HepG2 (cell line): ENCODE data around the gene CD151. TPM values are rescaled to one million over a fixed set of nuclear protein-coding genes. Genes with fewer than 3 reads are reported as not detected.
A peak's percentile ranks its signal among the peaks of the same experiment; 100 is the strongest.

Experiments
- ATAD3A ChIP-seq: sonication (generic); formaldehyde crosslinking; IDR thresholded peaks from 2 replicates; pipeline ENCODE4 v1.4.0; 2020; ENCODE audit warnings: missing genetic modification reagents
- BORCS8-MEF2B ChIP-seq: sonication (generic); formaldehyde crosslinking; IDR thresholded peaks from 2 replicates; pipeline ENCODE4 v1.8.0; 2022; ENCODE audit warnings: mild to moderate bottlenecking, missing genetic modification reagents
- E2F2 ChIP-seq: sonication (generic); formaldehyde crosslinking; IDR thresholded peaks from 2 replicates; pipeline ENCODE4 v1.4.0; 2020; ENCODE audit warnings: missing genetic modification reagents, borderline replicate concordance
- GATA4 ChIP-seq: sonication (generic); IDR thresholded peaks from 2 replicates; pipeline ENCODE4 v1.6.1; 2016; ENCODE audit warnings: antibody characterized with exemption, low read depth, borderline replicate concordance
- HDAC6 ChIP-seq: fragments of 200-600 bp; sonication (generic); IDR thresholded peaks from 2 replicates; pipeline ENCODE4 v1.7.0; 2017; ENCODE audit warnings: mild to moderate bottlenecking, antibody characterized with exemption, low read length, low read depth
- HES4 ChIP-seq: sonication (generic); formaldehyde crosslinking; IDR thresholded peaks from 2 replicates; pipeline ENCODE4 v1.9.0; 2021; ENCODE audit warnings: mild to moderate bottlenecking, missing genetic modification reagents, borderline replicate concordance
- HNRNPL ChIP-seq: fragments of 200-400 bp; formaldehyde crosslinking; IDR thresholded peaks from 2 replicates; pipeline ENCODE4 v1.6.1; 2017; ENCODE audit warnings: mild to moderate bottlenecking, low read depth, low read length
- KDM5B ChIP-seq: sonication (generic); formaldehyde crosslinking; IDR thresholded peaks from 2 replicates; pipeline ENCODE4 v1.4.0; 2020; ENCODE audit warnings: missing genetic modification reagents, mild to moderate bottlenecking, borderline replicate concordance
- MTF1 ChIP-seq: sonication (generic); formaldehyde crosslinking; IDR thresholded peaks from 2 replicates; pipeline ENCODE4 v1.5.0; 2020; ENCODE audit warnings: missing genetic modification reagents
- MXI1 ChIP-seq: IDR thresholded peaks from 3 replicates; pipeline ENCODE4 v1.6.1; 2012; ENCODE audit warnings: low read depth, low read length, inconsistent platforms, borderline replicate concordance
- NR2F2 ChIP-seq: IDR thresholded peaks from 2 replicates; pipeline ENCODE4 v1.6.1; 2012; ENCODE audit warnings: low read depth, inconsistent platforms, borderline replicate concordance
- PAX8 ChIP-seq: sonication (generic); formaldehyde crosslinking; IDR thresholded peaks from 2 replicates; pipeline ENCODE4 v1.8.0; 2022; ENCODE audit warnings: mild to moderate bottlenecking, missing genetic modification reagents, borderline replicate concordance
- RFXAP ChIP-seq: sonication (generic); formaldehyde crosslinking; IDR thresholded peaks from 2 replicates; pipeline ENCODE4 v1.4.0; 2020; ENCODE audit warnings: missing genetic modification reagents, borderline replicate concordance
- SALL1 ChIP-seq: sonication (generic); formaldehyde crosslinking; IDR thresholded peaks from 2 replicates; pipeline ENCODE4 v1.8.0; 2022; ENCODE audit warnings: mild to moderate bottlenecking, missing genetic modification reagents
- SNAI1 ChIP-seq: sonication (generic); formaldehyde crosslinking; IDR thresholded peaks from 2 replicates; pipeline ENCODE4 v1.5.0; 2020; ENCODE audit warnings: mild to moderate bottlenecking, missing genetic modification reagents, borderline replicate concordance
- THYN1 ChIP-seq: sonication (generic); formaldehyde crosslinking; IDR thresholded peaks from 2 replicates; pipeline ENCODE4 v1.8.1; 2023; ENCODE audit warnings: low read depth, mild to moderate bottlenecking, moderate library complexity, missing genetic modification reagents, borderline replicate concordance
- XRCC5 ChIP-seq: fragments of 200-400 bp; formaldehyde crosslinking; optimal IDR thresholded peaks from 2 replicates; pipeline ENCODE3; 2017; ENCODE audit warnings: mild to moderate bottlenecking, low read length
- ZNF30 ChIP-seq: sonication (generic); formaldehyde crosslinking; IDR thresholded peaks from 2 replicates; pipeline ENCODE4 v1.5.0; 2020; ENCODE audit warnings: mild to moderate bottlenecking, missing genetic modification reagents
- ZNF431 ChIP-seq: sonication (generic); formaldehyde crosslinking; IDR thresholded peaks from 2 replicates; pipeline ENCODE4 v1.9.0; 2022; ENCODE audit warnings: missing genetic modification reagents, low read depth, mild to moderate bottlenecking, borderline replicate concordance
- ZNF441 ChIP-seq: sonication (generic); formaldehyde crosslinking; IDR thresholded peaks from 2 replicates; pipeline ENCODE4 v1.7.0; 2021; ENCODE audit warnings: missing genetic modification reagents, borderline replicate concordance
- ZNF558 ChIP-seq: sonication (generic); formaldehyde crosslinking; IDR thresholded peaks from 2 replicates; pipeline ENCODE4 v1.9.0; 2022; ENCODE audit warnings: mild to moderate bottlenecking, missing genetic modification reagents, borderline replicate concordance
- ZNF670 ChIP-seq: sonication (generic); formaldehyde crosslinking; IDR thresholded peaks from 2 replicates; pipeline ENCODE4 v1.8.0; 2022; ENCODE audit warnings: mild to moderate bottlenecking, missing genetic modification reagents, borderline replicate concordance
- ZNF724P ChIP-seq: sonication (generic); formaldehyde crosslinking; IDR thresholded peaks from 2 replicates; pipeline ENCODE4 v1.8.0; 2022; ENCODE audit warnings: missing genetic modification reagents, borderline replicate concordance
- polyA plus RNA-seq, 8 experiments: library from polyadenylated mRNA; depleted of rRNA in 3 of 8; stranded (reverse) in 7 of 8; unstranded in 1 of 8; fragments of >200 nt; fragmentation: Illumina TruSeq in 4 of 8; extraction: Trizol in 4 of 8; gene quantifications; 2 replicates each; pipeline versions ENCODE4 v1.2.1 to v1.2.3, GENCODE V29; 2011 to 2016; ENCODE audit warnings: low read depth in 4 of 8, missing spikeins in 1 of 8, mixed read lengths in 1 of 8; ENCODE audit not compliant: insufficient read depth in 1 of 8
- total RNA-seq, 5 experiments: library from RNA; depleted of rRNA; stranded (reverse); fragments of >200 nt; fragmentation: Illumina TruSeq; extraction: Trizol; gene quantifications; 2 replicates each; pipeline ENCODE4 v1.2.3, GENCODE V29; 2016; ENCODE audit warnings: low read depth in 1 of 5
- TF ChIP-seq, protein P1 (sequence below): sonication (generic); formaldehyde crosslinking; IDR thresholded peaks from 2 replicates; pipeline ENCODE4 v1.5.0; 2020; ENCODE audit warnings: mild to moderate bottlenecking, missing genetic modification reagents, borderline replicate concordance

CD151 gene
- total and polyA plus RNA-seq, 2 of the 13 experiments (the other 11 are each of a cell fraction or from before 2014, with no cell fraction given): 125 to 197 TPM

DNA sequence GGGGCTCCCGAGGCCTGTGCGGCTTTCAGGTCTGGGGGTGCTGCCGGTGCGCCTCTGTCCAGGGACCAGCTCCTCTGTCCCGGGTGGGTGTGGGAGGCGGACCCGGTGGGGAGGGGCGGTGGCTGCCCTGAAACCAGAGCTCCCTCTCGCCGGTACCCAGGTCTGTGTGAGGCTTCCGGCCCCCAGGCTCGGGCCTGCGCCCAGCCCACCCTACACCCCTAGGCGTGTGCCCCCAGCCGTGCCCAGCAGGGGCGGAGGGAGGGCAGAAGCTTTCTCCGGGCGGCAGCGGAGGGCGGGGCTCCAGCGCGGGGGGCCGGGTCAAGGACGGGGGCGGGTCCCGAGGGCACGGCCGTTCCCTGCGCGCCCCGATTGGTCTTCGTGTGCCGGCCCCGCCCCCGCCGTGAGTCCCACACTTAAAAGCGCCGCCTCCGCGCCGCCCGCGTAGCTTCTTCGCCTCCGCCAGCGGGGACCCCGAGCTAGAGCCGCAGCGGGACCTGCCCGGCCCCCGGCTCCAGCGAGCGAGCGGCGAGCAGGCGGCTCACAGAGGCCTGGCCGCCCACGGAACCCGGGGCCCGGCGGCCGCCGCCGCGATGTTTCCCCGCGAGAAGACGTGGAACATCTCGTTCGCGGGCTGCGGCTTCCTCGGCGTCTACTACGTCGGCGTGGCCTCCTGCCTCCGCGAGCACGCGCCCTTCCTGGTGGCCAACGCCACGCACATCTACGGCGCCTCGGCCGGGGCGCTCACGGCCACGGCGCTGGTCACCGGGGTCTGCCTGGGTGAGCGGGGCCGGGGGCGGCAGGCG, 13.4 kb upstream of the CD151 start (continued):
- TF ChIP-seq PAX8 (CRISPR knock-in tag) (no peak), KDM5B (CRISPR knock-in tag) (peak; percentile 38; the same call in 1 of the 2 replicates), HNRNPL (peak; percentile 96), GATA4 (peak; percentile 49; the same call in 1 of the 2 replicates), ATAD3A (no peak), SALL1 (CRISPR knock-in tag) (peak; percentile 38; the same call in 1 of the 2 replicates), ZNF724P (0 out of 2 replicates have a peak, but pooled peaks have one; percentile 62), ZNF30 (CRISPR knock-in tag) (no peak), SNAI1 (CRISPR knock-in tag) (no peak), ZNF558 (peak; percentile 49; the same call in 1 of the 2 replicates), MTF1 (no peak), HDAC6 (no peak), BORCS8-MEF2B (CRISPR knock-in tag) (0 out of 2 replicates have a peak, but pooled peaks have one; percentile 24), NR2F2 (peak; percentile 20; the same call in 1 of the 2 replicates), RFXAP (CRISPR knock-in tag) (no peak), E2F2 (CRISPR knock-in tag) (no peak), ZNF441 (CRISPR knock-in tag) (peak; percentile 43; the same call in 1 of the 2 replicates), MXI1 (peak; percentile 62; the same call in 1 of the 3 replicates), ZNF431 (CRISPR knock-in tag) (0 out of 2 replicates have a peak, but pooled peaks have one; percentile 57), ZNF670 (CRISPR knock-in tag) (0 out of 2 replicates have a peak, but pooled peaks have one; percentile 20), THYN1 (CRISPR knock-in tag) (0 out of 2 replicates have a peak, but pooled peaks have one; percentile 50), HES4 (CRISPR knock-in tag) (0 out of 2 replicates have a peak, but pooled peaks have one; percentile 51), XRCC5 (no peak)
- TF ChIP-seq, protein P1, sequence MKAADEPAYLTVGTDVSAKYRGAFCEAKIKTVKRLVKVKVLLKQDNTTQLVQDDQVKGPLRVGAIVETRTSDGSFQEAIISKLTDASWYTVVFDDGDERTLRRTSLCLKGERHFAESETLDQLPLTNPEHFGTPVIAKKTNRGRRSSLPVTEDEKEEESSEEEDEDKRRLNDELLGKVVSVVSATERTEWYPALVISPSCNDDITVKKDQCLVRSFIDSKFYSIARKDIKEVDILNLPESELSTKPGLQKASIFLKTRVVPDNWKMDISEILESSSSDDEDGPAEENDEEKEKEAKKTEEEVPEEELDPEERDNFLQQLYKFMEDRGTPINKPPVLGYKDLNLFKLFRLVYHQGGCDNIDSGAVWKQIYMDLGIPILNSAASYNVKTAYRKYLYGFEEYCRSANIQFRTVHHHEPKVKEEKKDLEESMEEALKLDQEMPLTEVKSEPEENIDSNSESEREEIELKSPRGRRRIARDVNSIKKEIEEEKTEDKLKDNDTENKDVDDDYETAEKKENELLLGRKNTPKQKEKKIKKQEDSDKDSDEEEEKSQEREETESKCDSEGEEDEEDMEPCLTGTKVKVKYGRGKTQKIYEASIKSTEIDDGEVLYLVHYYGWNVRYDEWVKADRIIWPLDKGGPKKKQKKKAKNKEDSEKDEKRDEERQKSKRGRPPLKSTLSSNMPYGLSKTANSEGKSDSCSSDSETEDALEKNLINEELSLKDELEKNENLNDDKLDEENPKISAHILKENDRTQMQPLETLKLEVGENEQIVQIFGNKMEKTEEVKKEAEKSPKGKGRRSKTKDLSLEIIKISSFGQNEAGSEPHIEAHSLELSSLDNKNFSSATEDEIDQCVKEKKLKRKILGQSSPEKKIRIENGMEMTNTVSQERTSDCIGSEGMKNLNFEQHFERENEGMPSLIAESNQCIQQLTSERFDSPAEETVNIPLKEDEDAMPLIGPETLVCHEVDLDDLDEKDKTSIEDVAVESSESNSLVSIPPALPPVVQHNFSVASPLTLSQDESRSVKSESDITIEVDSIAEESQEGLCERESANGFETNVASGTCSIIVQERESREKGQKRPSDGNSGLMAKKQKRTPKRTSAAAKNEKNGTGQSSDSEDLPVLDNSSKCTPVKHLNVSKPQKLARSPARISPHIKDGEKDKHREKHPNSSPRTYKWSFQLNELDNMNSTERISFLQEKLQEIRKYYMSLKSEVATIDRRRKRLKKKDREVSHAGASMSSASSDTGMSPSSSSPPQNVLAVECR (CRISPR knock-in tag): peak; percentile 72
